OCI-M2 (cell line): ENCODE measurements around the gene GPR183.

ENCODE experiments used
- DNase-seq: peaks from one replicate; lab custom pipeline; 2025; ENCODE audit not compliant: unreplicated experiment; lab: John Stamatoyannopoulos, UW

The GPR183 gene, protein sequence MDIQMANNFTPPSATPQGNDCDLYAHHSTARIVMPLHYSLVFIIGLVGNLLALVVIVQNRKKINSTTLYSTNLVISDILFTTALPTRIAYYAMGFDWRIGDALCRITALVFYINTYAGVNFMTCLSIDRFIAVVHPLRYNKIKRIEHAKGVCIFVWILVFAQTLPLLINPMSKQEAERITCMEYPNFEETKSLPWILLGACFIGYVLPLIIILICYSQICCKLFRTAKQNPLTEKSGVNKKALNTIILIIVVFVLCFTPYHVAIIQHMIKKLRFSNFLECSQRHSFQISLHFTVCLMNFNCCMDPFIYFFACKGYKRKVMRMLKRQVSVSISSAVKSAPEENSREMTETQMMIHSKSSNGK

DNA sequence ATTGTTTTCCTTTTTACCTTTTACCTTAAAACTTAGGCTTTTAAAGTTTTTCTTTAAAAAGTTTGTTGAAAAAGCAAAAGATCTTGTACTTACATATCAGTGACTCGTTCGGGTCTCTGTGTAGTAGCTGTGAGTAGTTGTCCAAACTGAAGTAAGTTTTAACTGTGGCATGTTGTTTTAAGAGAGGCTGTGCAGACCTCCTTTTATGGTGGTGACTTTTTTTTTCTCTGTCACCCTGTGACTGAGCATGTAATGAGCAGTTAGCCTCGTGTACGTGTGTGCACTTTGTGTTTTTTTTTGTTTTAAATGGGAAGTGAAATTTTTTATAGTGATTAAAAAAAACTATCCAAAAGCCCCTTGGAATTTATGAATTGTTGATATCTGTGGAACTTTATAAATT is at the start of gene GPR183:
Gene GPR183 (minus strand): TSS at position 153 of the 400 bp plus-strand sequence. CDS start 11,254 bp downstream, outside the sequence.
- DNase-seq: no peak

DNA sequence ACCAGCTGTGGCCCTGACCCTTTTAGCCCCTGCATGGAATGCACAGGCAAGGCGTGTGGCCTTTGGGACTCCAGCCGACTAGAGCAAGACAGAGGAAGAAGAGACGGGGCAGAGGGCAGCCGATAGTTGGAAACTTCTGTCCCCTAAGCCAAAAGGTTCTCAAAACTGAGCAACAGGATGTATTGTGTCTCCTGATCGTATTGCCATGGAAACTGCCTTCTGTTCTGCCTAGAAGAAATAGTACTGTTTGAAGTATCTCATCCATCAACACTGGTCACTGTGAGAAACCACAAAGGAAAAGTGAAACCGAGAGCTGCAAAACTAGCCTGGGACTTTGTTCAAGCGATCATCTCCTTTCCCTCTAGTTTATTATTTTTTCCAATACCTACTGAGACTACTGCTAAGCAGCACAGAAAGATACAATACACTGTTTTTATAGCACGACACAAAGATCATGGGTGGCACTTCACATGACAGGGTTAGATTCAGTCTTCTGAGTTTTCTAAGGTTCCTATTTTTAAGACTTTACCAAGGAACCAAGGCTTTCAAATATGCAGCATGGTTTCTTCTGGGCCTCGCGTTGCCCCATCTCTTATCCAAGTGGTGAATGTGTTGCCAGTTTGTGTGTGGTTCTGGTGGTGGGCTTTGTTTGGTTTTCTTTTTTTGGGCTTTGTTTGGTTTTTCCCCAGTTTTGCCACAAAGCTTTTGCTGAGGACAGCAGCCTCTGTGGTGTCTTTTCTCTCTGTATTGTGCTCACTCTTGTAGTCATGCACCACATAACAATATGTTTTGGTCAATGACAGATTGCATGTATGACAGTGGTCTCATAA is 49.3 kb upstream of the GPR183 start:
- DNase-seq: no peak

DNA sequence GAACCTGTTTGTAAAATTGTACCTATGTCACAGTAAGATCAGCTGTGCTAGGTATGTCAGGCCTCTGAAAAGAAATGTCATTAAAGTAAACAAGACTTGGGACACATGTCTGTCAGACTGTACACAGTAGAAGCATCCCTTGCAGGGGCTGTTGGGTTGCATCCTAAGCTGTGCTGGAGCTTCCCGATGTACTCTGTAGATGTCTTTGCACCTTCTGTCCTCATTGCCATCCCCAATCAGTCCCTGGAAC is 48.7 kb upstream of the GPR183 start:
- DNase-seq: no peak

DNA sequence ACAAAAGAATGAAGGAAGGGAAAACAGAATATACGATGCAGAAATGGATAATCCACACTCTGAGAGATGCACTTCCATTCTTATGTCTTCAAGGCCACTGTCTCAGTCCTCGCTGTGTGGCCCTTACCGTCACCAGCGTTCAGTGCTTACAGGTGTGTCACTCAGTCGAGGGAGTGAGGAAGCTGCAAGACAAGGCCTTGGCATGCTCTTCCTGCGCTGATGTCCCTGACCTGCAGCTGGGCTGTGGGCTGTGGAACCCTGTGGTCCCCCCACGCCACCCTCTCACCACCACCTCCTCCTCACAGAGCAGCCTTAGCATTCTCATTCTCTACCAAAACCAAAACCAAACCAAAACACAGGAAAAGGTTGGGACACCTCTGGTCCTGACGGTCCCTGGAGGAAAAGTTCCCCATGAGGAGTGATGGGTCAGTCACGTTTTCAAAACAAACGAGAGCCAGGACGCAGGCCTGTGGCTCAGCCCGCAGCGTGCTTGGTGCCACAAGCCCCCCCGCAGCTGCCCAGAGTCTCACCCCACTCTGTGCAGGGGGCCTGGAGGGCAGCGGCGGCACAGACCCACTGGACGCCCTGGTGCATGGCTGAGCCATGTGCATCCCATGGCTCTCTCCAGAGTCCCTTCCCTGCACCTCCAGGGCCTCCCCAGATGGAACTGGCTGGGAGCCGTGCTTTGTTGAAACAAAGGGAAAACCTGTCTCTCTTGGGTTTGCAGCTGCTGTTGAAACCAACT is 48.2 kb upstream of the GPR183 start:
- DNase-seq: no peak

DNA sequence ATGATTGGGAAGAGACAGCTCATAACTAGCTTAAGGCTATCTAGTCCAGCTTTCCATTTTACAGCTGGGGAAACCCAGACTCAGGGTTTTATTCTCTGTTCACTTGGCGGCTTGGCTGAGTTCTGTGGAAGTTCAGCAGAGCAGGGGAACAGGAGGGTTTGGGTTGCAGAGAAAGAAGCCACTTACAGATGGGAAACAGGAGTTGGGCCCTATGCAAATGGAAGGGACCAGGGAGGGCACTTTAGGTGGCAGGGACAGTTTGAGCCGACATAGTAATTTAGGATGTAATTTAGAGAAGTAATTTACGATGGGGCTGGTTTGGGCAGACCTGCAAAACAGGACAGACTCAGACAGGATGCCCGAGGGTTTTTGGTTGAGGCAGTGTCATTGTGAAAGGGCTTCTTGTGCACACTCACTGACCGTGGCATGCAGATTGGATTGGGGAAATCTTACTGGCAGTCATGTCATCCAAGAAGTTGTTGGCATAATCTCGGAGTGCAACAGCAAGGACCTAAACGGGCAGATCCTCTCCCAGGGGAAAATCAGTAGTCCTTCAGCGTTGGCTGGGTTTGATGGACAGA is 47.3 kb upstream of the GPR183 start:
- no peak for DNase-seq

DNA sequence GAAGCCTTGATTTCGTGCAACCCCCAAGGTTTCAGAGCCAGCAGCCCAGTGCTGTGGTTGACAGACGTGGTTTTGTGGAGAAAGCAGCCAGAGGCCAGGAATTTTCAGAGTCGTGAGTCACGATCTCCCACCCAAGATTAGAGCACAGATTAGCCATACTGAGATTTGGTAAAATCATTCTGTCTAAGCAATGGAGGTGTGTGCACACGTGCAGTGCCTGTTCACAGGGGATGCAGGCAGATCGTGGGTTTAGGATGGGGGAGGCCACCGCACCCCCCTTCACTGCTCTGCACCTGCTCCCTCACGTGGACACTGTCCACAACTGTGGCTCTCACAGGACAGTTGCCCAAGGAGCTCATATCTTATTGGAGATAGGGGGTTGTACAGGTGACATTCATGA is 46.6 kb upstream of the GPR183 start:
- DNase-seq: no peak

DNA sequence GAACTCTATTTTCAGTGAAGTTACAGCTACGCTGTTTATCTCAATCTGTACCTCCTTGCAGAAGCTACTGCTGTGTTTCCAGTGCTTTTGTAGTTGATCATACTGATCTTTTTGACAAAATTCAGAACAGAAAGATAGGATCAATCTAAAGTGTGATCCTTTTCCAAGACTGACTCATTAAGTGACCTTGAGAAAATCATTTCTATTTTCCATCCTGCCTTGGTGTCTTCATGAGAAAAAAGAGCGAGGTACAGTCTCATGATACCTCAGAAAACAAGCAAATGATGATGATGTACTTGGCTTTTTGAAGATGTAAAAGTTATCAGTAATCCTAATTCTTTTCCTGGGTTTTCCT is 46.0 kb upstream of the GPR183 start:
- no peak for DNase-seq

DNA sequence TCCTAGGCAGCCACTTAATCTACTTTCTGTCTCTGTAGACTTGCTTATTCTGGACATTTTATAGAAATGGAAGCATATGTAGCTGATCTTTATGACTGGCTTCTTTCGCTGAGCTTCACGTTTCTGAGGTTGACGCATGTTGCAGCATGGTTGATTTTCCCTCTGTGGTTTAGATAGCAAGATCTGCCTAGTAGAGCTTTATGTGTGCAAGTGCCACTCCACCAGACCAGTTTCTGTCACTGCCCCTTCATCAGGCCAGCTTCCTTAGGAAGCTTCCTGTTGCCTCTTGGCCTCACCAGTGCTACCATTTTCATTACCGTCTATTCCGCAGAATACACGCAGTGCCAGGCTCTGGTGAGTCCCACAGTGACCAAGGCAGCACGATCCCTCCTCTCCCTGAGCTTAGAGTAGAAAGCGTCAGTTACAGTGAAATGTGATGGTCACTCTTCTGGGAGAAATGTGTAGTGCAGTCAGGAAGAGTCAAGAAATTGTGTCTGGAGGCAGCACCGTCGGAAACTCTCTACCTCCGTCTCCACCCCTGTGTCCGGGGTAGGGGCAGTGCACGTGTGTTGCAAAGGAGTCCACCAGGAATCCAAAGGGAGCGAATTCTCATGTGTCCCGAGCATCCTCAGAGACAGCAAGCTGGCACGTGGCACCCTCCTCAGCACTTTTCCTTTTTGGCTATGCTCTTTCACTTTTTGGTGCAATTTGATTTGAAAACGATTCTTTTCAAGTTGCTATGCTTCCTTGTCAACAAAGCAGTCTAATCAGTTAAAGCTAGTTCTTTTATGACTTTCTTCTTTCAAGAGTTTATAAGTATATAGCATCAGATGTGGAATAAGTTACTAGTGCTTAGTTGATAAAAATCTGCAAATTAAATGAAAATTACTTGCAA is 45.4 kb upstream of the GPR183 start:
- no peak for DNase-seq

DNA sequence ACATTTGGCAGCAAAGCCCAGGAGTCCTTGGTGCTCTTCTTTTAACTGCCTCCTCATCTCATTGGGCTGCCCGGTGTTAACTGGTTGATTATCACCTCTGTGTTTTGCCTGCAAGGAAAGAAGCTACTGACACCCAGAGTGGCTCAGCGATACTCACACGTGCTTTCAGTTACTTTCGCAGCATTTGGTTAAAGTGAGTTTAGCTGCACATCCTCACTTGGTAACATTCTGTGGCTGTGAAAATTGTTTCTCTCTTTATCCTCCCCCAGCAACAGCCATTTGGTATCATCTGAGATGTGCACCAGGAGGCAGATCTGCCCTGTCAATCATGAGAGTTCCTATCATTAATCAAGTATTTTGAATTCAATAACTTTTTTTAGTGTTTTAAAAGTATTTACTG is 44.6 kb upstream of the GPR183 start:
- no peak for DNase-seq

DNA sequence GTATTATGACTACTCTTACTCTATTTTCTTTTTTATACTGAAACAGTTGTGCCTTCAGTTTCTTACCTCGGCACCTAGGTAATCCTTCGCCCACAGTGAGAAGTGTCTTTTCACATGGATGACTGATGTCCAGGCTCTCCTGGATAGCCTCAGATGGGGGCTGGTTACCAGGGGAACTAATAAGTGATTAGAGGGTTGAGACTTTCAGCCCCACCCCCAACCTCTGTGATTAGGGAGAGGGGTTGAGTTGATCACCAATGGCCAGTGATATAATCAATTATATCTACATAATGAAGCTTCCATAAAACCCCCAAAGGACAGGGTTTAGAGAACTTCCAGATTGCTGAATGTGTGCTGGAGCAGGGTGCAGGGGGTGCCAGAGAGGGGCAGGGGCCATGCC is 43.0 kb upstream of the GPR183 start:
- DNase-seq: no peak

DNA sequence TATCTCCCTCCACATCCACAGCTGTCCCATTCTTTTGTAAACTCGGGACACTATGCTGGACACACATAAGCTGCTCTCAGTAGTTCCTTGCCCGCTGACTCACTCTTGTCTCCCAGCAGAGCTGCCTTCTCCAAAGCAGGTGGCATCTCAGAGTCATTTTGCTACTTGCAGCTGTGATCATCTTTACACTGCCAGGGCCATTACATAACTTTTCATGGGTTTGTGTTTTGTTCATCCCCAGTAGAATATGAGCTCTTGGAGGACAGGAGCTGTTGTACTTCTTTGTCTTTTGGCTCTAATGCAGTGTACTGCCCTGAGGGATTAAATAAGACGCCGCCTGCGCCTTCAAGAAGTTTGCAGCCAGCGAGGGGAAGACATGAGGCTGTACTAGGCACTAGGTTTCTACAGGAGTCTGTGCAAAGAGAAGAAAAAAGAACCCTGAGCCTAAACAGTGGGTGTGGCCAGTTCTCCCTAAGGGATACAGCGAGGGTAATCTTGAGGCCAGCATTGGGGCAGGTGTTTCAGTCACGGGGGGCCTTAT is 40.8 kb upstream of the GPR183 start:
- no peak for DNase-seq

DNA sequence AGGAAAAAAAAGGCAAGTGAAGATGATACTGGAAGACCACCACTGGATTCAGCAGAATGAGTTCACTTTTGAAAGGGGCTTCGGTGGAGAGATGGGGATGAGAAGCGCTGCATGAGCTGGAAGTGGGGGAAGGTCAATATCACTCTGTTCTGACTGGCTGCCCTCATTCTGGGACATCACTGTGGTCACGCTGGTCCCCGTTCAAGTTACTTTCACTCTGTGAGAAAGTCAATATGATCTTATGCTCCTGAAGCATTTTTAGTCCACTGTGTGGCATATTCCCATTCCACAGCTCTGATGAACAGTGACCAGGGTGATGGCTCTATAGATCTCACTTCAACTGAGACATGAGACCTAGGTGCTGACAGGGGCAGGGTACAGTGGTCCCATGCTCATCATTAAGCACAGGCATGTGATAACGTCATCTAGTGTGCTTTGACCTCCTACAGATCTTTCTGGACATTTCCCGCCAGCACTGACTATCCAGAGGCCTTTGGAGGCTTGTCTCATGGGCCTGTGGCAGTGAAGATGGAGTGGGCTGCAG is 40.2 kb upstream of the GPR183 start:
- DNase-seq: no peak

DNA sequence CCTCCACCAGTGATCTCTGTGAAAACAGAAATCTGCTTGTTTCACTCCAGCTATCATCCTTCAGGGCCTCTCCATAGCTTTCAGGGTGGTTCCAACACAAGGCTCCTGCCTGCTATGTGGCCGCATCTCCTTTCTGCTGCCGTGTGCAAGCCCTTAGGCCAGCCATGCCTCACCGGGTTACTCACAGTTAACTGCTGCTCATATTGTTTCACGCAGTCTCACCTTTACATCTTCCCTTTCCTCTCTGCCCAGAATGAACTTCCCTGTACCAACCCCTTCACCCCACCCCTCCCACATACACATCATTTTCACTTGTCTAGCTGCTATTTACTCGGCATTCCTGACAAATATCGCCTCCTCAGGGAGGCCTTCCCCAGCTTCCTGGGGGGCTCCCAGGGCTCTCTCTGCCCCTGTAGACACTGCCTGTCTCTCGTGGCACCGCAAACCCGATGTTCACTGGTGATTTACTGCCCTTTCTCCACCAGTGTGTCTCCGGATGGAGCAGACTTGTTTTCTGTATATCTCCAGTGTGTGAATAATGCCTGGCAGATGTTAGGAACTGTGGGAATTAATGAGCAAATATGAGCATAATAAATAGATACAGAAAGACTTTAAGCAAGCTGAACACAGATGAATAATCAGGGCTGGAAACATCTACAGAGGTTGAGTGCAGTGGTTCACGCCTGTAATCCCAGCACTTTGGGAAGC is 39.3 kb upstream of the GPR183 start:
- no peak for DNase-seq

DNA sequence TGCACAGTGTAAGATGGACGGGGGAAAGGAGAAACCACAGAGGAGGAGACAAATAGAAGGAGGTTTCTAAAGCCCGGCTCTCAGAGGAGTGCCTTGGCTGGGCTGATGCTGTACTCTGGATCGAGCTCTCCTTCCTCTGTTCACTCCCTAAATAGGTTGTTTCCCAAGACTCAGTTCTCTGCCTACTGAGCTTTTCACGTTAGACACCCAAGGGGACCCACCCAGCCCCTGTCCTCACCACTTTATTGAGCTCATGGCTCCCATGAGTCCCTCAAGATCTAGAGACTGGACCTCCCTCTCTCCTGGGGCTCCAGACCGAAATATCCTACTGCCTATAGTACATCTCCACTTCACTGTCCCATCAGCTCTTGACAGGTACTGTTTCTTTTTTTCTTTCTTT is 38.1 kb upstream of the GPR183 start:
- no peak for DNase-seq

DNA sequence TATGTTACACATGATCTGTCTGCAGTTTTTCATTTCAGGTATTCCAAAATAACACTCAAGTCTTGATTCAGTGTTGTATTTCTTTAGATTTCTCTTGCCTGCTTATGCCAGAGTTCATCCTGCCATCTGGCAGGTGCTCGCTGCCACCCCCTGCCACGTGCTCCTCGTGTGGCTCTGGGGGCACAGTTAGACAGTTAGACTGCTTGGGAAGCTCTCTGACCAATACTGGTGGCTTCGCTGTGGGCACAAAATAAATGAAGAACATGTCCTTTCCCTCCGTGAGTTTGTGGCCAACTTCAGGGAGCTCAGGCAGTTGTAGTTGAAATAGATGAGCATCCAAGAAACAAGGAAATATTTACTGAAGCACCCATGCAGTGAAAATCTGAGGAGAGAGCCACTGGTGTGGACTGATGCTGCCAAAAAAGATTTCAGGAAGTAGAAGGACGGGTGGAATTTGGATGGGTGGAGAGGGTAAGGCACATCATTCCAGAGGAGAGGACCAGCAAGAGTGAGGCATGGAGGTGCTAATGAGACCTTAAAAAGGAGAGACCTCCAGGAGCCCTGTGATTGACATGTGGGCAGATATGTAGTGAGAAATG is 37.5 kb upstream of the GPR183 start:
- DNase-seq: no peak

DNA sequence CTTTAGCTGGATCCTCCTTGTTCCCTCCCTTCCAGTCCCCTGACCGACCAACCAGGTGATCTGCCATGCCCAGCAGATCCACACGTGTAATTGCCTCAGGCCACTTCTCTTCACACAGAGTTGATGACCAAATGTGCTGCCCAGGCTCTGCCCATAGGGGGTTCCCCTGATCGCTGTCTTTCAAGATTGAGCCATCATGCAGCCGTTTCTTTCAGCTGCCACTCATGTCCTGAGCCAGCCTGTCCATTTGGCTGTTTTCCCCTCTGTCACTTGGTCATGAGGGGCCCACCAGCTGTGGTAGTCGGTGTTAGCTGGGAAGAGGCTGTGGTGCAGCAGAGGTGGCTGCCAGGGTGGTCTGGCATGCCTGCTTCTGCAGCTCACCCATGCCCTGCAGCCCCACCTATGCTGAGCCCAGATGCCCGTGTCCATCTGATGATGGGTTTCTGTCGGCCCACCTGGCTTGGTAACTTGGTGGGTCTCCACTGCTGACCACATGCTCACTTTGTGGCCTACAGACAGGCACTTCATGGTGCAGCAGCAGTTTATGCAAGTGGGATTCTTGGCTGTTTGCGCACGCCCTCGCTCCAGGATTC is 35.6 kb upstream of the GPR183 start:
- DNase-seq: no peak

DNA sequence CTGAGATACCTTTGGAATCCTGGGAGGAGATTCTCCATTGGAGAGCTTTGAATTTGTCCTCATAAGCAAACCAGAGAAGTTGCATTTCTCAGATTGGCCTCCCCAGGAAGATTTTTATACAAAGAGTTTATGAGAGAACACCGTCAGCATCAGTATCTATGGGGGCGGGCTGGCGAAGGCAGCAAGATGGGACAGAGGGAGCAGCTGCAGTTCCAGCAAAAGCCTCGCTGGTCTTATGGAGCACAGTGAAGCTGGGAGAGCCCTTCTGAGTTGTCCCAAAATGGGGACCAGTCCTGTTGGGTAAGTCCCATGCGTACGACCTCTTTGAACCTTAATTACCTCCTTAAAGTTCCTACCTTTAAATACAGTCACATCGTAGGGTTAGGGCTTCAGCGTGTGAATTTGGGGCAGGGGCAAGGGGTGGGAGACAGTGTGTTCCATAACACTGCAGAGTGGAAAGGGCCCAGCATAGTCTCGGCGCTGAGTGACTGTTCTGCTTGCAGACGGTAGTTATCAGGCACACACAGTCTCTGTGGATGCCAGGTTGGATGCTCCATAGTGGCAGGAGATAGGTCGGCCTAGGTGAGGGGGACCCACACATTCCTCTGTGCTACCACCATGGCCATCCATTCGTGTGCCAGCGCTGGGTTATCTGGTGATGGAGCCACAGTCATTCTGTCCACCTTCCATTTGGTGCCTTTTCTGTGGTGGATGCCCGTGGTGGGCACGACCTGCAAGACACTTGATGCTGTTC is 34.9 kb upstream of the GPR183 start:
- DNase-seq: no peak

DNA sequence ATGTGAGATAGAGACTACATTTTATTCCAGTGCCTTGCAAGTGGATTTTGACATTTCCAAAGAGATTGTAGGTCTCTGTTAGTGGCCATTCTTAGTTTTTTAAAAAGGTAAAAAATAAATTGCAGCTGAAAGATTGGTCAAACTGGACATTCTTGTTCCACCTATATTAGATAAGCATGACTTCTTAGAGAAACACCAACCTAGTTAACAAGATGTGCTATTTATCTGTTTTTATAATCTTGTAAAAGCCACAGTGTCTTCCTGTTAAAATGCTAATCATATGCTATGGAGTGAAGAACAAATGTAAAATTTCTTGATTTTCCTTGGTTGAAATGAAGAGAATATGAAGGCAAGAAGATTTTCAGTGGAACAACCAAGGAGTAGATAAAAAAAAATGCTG is 33.4 kb upstream of the GPR183 start:
- DNase-seq: no peak
